GM23248 (cell line): ENCODE measurements around the gene TTBK1.

Experiments
- EZH2 ChIP-seq: fragments of 200-600 bp; sonication (generic); IDR thresholded peaks from 2 replicates; pipeline ENCODE4 v1.6.1; 2018; ENCODE audit warnings: antibody characterized with exemption, mild to moderate bottlenecking; ENCODE audit not compliant: insufficient read depth, poor library complexity, severe bottlenecking
- EZH2phosphoT487 ChIP-seq: fragments of 200-600 bp; sonication (generic); IDR thresholded peaks from 2 replicates; pipeline ENCODE4 v1.6.1; 2018; ENCODE audit warnings: antibody characterized with exemption, moderate library complexity, mild to moderate bottlenecking, low read depth; ENCODE audit not compliant: insufficient read depth

DNA sequence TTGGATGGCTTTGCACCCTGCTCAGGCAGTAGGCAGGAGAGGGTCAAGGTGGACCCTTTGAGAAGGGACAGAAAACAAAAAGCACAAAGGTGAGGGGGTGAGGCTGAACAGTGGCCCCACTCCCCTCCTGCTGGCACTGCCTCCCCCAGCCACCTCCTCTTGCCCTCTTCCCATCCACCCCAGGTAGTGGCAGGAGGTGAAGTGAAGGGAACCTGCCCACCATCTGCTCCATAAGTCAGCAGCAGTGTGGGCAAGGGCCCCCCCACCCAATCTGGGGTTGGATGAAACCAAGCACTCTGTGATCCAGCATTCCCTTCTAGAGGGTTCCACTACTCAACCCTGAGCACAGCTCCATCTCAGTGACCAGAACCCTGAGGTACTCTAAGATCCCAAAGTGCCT lies 28.7 kb downstream of the TTBK1 start:
- TF ChIP-seq EZH2phosphoT487, result no peak
- no peak for TF ChIP-seq EZH2
